PC-3 (cell line): ENCODE results near the gene CNTNAP5. TPM values are rescaled to one million over a fixed set of nuclear protein-coding genes. Genes with fewer than 3 reads are reported as not detected.
A peak's percentile ranks its signal among the peaks of the same experiment; 100 is the strongest.

Experiments
- ATAC-seq: fragments of 200-7000 bp; cut with Tn5 transposase; 2 replicates; pipeline ENCODE4 v1.9.1; 2020; ENCODE audit warnings: mild to moderate bottlenecking, moderate library complexity
- BruUV-seq: library from RNA; stranded (reverse); fragments of 400-500 nt; replicated peaks from 2 replicates; lab custom pipeline; 2021; lab: Mats Ljungman, UMichigan
- CTCF ChIA-PET: fragments of 300-600 bp; sonication (Branson Sonifier 250); formaldehyde crosslinking; loops from one replicate; lab custom pipeline; 2022; ENCODE audit warnings: antibody characterized with exemption; lab: Charles Lee
- POLR2A ChIA-PET: fragments of 300-600 bp; sonication (Branson Sonifier 250); formaldehyde crosslinking; loops from one replicate; lab custom pipeline; 2022; ENCODE audit warnings: antibody characterized with exemption; ENCODE audit not compliant: unreplicated experiment; lab: Charles Lee
- DNase-seq: peaks from one replicate; pipeline ENCODE4 v3.0.0-alpha.2; 2015
- H2AFZ ChIP-seq: fragments of 300-600 bp; sonication (generic); 2 replicates; pipeline ENCODE4 v1.6.0; 2016; ENCODE audit warnings: antibody characterized with exemption, low read length
- H3F3A ChIP-seq: fragments of 300-600 bp; sonication (generic); one replicate; pipeline ENCODE4 v1.6.0; 2017; ENCODE audit warnings: antibody characterized with exemption, low read length, control low read depth, mild to moderate bottlenecking; ENCODE audit not compliant: unreplicated experiment
- H3K27ac ChIP-seq: fragments of 300-600 bp; sonication (generic); 2 replicates; pipeline ENCODE4 v1.5.1; 2016; ENCODE audit warnings: mild to moderate bottlenecking, low read length
- H3K27me3 ChIP-seq: fragments of 300-600 bp; sonication (generic); 2 replicates; pipeline ENCODE4 v1.6.1; 2016; ENCODE audit warnings: low read length, mixed read lengths
- H3K36me3 ChIP-seq: fragments of 300-600 bp; sonication (generic); 2 replicates; pipeline ENCODE4 v1.6.1; 2016; ENCODE audit warnings: low read depth, mixed run types, low read length, mixed read lengths
- H3K4me1 ChIP-seq: fragments of 300-600 bp; sonication (generic); 2 replicates; pipeline ENCODE4 v1.5.1; 2016; ENCODE audit warnings: low read length; ENCODE audit not compliant: insufficient read depth
- H3K4me2 ChIP-seq: fragments of 300-600 bp; sonication (generic); 2 replicates; pipeline ENCODE4 v1.6.0; 2016; ENCODE audit warnings: low read length
- H3K4me3 ChIP-seq: fragments of 300-600 bp; sonication (generic); 2 replicates; pipeline ENCODE4 v1.5.1; 2016; ENCODE audit warnings: mild to moderate bottlenecking, low read length, mixed read lengths
- H3K79me2 ChIP-seq: fragments of 300-600 bp; sonication (generic); 2 replicates; pipeline ENCODE4 v1.6.1; 2017; ENCODE audit warnings: low read length, mixed read lengths
- H3K9ac ChIP-seq: fragments of 300-600 bp; sonication (generic); 2 replicates; pipeline ENCODE4 v1.6.0; 2016; ENCODE audit warnings: mild to moderate bottlenecking, low read length
- H3K9me2 ChIP-seq: fragments of 300-600 bp; sonication (generic); replicated peaks from 2 replicates; pipeline ENCODE4 v1.6.1; 2016; ENCODE audit warnings: mixed run types, low read length, mixed read lengths
- H3K9me3 ChIP-seq: fragments of 300-600 bp; sonication (generic); 2 replicates; pipeline ENCODE4 v1.6.1; 2016; ENCODE audit warnings: low read length, mixed read lengths
- H4K20me1 ChIP-seq: fragments of 300-600 bp; sonication (generic); 2 replicates; pipeline ENCODE4 v1.6.1; 2016; ENCODE audit warnings: low read length, mixed read lengths
- EZH2 ChIP-seq: fragments of 300-600 bp; sonication (generic); IDR thresholded peaks from one replicate; pipeline ENCODE4 v1.6.1; 2017; ENCODE audit warnings: antibody characterized with exemption, mild to moderate bottlenecking, low read length; ENCODE audit not compliant: unreplicated experiment
- EZH2phosphoT487 ChIP-seq: fragments of 300-600 bp; sonication (generic); IDR thresholded peaks from 2 replicates; pipeline ENCODE4 v1.6.1; 2018; ENCODE audit warnings: mild to moderate bottlenecking, antibody characterized with exemption, low read length, borderline replicate concordance
- intact Hi-C: fragments of 100-400 bp; cut with micrococcal nuclease; formaldehyde crosslinking; loops from 2 replicates; pipeline ENCODE4 v1.9.0; 2023
- total RNA-seq: library from RNA; depleted of rRNA; stranded (reverse); fragments of >200 nt; gene quantifications from 2 replicates; pipeline ENCODE4 v1.2.3, GENCODE V29; 2014
- TF ChIP-seq, protein P1 (sequence below): fragments of 300-600 bp; sonication (generic); conservative IDR thresholded peaks from 2 replicates; pipeline ENCODE4 v1.5.1; 2017; ENCODE audit warnings: antibody characterized with exemption, low read depth, mild to moderate bottlenecking, low read length

The CNTNAP5 gene
- total RNA-seq, 1 experiment from 2014 or later: not detected

DNA sequence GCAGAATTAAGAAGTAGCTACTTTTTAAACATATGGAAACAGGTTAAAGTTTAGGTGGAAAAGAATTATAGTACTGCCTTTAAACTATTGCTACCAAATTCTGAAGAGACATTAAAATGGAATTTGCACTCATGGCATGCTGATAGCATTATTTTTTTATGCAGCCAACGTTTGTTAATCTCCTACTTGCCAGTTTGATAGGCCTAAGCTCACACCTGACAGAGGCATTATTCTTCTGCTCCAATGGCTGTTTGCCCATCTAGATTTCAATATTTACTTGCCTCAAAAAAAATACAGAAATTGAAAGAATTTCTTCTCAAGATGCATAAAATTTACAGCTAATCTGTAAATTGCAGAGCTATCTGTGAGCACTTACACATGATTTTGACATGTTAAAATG, 849.6 kb downstream of the CNTNAP5 start:
- H3K4me1 ChIP-seq: no peaks in the 10 kb centered on the region
- no peak overlapping the region for H3K4me3 ChIP-seq
- H2AFZ ChIP-seq: no peak overlapping the region
- no peaks in the 10 kb centered on the region for H3K79me2 ChIP-seq
- CTCF ChIA-PET: no interaction called here
- H4K20me1 ChIP-seq: no peaks in the 10 kb centered on the region
- no peaks in the 10 kb centered on the region for H3K9me2 ChIP-seq
- no peaks in the 10 kb centered on the region for H3F3A ChIP-seq
- H3K9me3 ChIP-seq: no peaks in the 10 kb centered on the region
- H3K9ac ChIP-seq: no peak overlapping the region
- H3K27me3 ChIP-seq: no peaks in the 10 kb centered on the region
- H3K4me2 ChIP-seq: no peak overlapping the region
- BruUV-seq: no TSS peak
- POLR2A ChIA-PET: no interaction called here
- no peak overlapping the region for H3K27ac ChIP-seq
- H3K36me3 ChIP-seq: no peaks in the 10 kb centered on the region
- ATAC-seq: no peak
- intact Hi-C loops: no loop called here
- no peak for DNase-seq
- TF ChIP-seq, protein P1, sequence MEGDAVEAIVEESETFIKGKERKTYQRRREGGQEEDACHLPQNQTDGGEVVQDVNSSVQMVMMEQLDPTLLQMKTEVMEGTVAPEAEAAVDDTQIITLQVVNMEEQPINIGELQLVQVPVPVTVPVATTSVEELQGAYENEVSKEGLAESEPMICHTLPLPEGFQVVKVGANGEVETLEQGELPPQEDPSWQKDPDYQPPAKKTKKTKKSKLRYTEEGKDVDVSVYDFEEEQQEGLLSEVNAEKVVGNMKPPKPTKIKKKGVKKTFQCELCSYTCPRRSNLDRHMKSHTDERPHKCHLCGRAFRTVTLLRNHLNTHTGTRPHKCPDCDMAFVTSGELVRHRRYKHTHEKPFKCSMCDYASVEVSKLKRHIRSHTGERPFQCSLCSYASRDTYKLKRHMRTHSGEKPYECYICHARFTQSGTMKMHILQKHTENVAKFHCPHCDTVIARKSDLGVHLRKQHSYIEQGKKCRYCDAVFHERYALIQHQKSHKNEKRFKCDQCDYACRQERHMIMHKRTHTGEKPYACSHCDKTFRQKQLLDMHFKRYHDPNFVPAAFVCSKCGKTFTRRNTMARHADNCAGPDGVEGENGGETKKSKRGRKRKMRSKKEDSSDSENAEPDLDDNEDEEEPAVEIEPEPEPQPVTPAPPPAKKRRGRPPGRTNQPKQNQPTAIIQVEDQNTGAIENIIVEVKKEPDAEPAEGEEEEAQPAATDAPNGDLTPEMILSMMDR: no peak
- TF ChIP-seq EZH2 (no peak), EZH2phosphoT487 (no peak)

DNA sequence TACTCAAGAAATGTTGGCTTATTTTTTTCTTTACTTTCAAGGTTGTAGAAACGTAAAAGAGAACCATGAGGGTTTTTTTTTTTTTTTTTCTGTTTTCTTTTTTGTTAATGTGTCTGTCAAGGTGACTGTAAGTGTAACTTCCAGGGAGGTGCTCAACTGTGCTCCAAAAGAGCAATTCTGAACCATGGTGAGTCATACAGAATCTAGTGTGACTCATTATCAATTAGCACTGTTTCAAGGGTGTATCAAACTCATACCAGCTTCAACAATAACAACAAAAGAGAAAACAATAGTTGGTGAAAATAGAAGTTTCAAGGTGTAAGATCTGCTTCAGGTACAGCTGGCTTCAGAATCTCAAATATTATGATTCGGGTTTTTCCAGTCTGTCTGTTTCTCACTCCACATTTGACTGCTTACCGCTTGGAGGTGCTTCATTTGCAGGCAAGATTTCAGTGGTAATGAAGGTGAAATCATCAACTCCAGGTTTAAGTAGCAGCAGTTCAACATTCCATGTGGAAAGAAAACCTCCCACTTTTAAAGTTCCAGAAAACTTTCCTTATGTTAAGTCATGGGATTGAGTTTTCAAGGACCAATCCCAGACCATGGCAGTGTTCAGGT, 850.6 kb downstream of the CNTNAP5 start:
- no peak for DNase-seq
- no peaks in the 10 kb centered on the region for H4K20me1 ChIP-seq
- no peak for TF ChIP-seq EZH2
- H3K4me1 ChIP-seq: no peaks in the 10 kb centered on the region
- no peak overlapping the region for H3K4me3 ChIP-seq
- no peak for ATAC-seq
- no peaks in the 10 kb centered on the region for H3K9me3 ChIP-seq
- no peaks in the 10 kb centered on the region for H3K79me2 ChIP-seq
- H3K36me3 ChIP-seq: no peaks in the 10 kb centered on the region
- H3K9me2 ChIP-seq: no peaks in the 10 kb centered on the region
- ChIA-PET POLR2A (no interaction called here), CTCF (no interaction called here)
- no peak overlapping the region for H3K9ac ChIP-seq
- no peak overlapping the region for H3K27ac ChIP-seq
- no peaks in the 10 kb centered on the region for H3K27me3 ChIP-seq
- no TSS peak for BruUV-seq
- intact Hi-C loops: no loop called here
- no peaks in the 10 kb centered on the region for H3F3A ChIP-seq
- H2AFZ ChIP-seq: no peak overlapping the region
- H3K4me2 ChIP-seq: no peak overlapping the region

DNA sequence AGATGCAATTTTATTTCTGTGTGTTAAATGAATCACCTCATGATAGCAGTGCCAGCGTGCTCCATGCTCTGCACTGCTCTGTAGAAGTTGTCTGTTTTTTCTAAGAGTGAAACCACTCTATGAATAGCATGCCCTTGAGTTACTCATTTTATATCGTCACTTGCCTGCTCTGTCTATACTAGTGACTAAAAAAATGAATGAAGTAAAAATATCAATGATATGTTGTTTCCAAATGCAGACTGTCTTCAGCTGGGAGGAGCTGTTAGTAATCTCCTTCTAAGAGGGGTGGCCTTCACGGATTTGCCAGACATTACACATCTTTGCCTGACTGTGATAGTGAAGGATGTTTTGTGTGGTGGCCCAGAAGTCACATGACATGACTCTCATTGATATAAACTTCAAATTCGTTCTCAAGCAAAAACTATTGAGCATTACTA, 852.1 kb downstream of the CNTNAP5 start:
- Histone ChIP-seq H3K4me2 (no peak overlapping the region), H3K4me3 (no peak overlapping the region), H3K9ac (no peak overlapping the region), H3K4me1 (no peaks in the 10 kb centered on the region), H4K20me1 (no peaks in the 10 kb centered on the region), H3K9me2 (no peaks in the 10 kb centered on the region), H3K9me3 (no peaks in the 10 kb centered on the region), H3K79me2 (no peaks in the 10 kb centered on the region), H2AFZ (no peak overlapping the region), H3K27ac (no peak overlapping the region), H3K27me3 (no peaks in the 10 kb centered on the region), H3K36me3 (no peaks in the 10 kb centered on the region), H3F3A (no peaks in the 10 kb centered on the region)
- ATAC-seq (no peak), DNase-seq (peak; percentile 29)
- ChIA-PET POLR2A (no interaction called here), CTCF (no interaction called here)
- intact Hi-C loops: no loop called here
- no peak for TF ChIP-seq EZH2phosphoT487
- BruUV-seq: no TSS peak
